Endometrial microvascular endothelial cells (primary cell): Measurements from ENCODE around the gene TMEM223. TPM values are rescaled to one million over a fixed set of nuclear protein-coding genes. Genes with fewer than 3 reads are reported as not detected.
"Not testable (repeated sequence)": the region's sequence is repeated elsewhere in the genome, so short reads cannot be mapped to it uniquely, and the experiment has no call there.

Experiments used
- in situ Hi-C: cut with HindIII; loops from 2 replicates; pipeline ENCODE4 v1.10.0; 2017; ENCODE audit warnings: low sequenced_read_pairs, low pct_unique_long_range_greater_than_20kb; ENCODE audit errors: inconsistent ontology term
- total RNA-seq: library from RNA; depleted of rRNA; stranded (reverse); fragments of >200 nt; gene quantifications from one replicate; pipeline ENCODE4 v1.2.3, GENCODE V29; 2015; ENCODE audit errors: inconsistent ontology term

TMEM223 gene
- total RNA-seq: 27.6 TPM

GRCh38 chr11:62791501-62792201, at the start of gene TMEM223:
Gene TMEM223 (minus strand): TSS chr11:62792006. CDS start chr11:62791994, 12 bp downstream.
- in situ Hi-C loops: no loop called here

GRCh38 chr11:62840721-62841360, 49.0 kb upstream of the TMEM223 start:
- in situ Hi-C loops: not testable (repeated sequence)

GRCh38 chr11:62839050-62839945, 47.5 kb upstream of the TMEM223 start, which contains the start of gene WDR74:
Gene WDR74 (minus strand): TSS chr11:62839590. CDS start chr11:62839570, 20 bp downstream.
- in situ Hi-C loops: no loop called here

- in situ Hi-C loops: no loop called here
Observed at GRCh38 chr11:62835336-62835735, 43.5 kb upstream of the TMEM223 start.

GRCh38 chr11:62832336-62833234, 40.8 kb upstream of the TMEM223 start, which contains the start of gene TEX54:
Gene TEX54 (minus strand): TSS chr11:62832841.
- in situ Hi-C loops: no loop called here

- in situ Hi-C loops: no loop called here
Observed at GRCh38 chr11:62831520-62832335, 39.9 kb upstream of the TMEM223 start, which contains the start of gene STX5. Gene STX5 (minus strand): TSS chr11:62832051. CDS start chr11:62831243, 808 bp downstream.

GRCh38 chr11:62830904-62831519, 39.2 kb upstream of the TMEM223 start:
- in situ Hi-C loops: no loop called here

GRCh38 chr11:62828130-62828529, 36.3 kb upstream of the TMEM223 start:
- in situ Hi-C loops: not testable (repeated sequence)

GRCh38 chr11:62823677-62824076, 31.9 kb upstream of the TMEM223 start:
- in situ Hi-C loops: no loop called here

GRCh38 chr11:62817129-62817528, 25.3 kb upstream of the TMEM223 start:
- in situ Hi-C loops: no loop called here

- in situ Hi-C loops: no loop called here
Observed at GRCh38 chr11:62816557-62816956, 24.8 kb upstream of the TMEM223 start.

- in situ Hi-C loops: no loop called here
Observed at GRCh38 chr11:62811659-62812058, 19.9 kb upstream of the TMEM223 start.

- in situ Hi-C loops: no loop called here
Observed at GRCh38 chr11:62810748-62811147, 18.9 kb upstream of the TMEM223 start.

GRCh38 chr11:62806611-62807121, 14.9 kb upstream of the TMEM223 start:
- in situ Hi-C loops: no loop called here

GRCh38 chr11:62805961-62806441, 14.2 kb upstream of the TMEM223 start:
- in situ Hi-C loops: no loop called here

GRCh38 chr11:62805076-62805892, 13.5 kb upstream of the TMEM223 start, which contains the start of gene NXF1:
Gene NXF1 (minus strand): TSS chr11:62805440. CDS start chr11:62805356, 84 bp downstream.
- in situ Hi-C loops: no loop called here
